ENCODE measurements around the gene TBC1D17. TPM values are rescaled to one million over a fixed set of nuclear protein-coding genes. Genes with fewer than 3 reads are reported as not detected.

The TBC1D17 gene
- total RNA-seq, 2 donors from 2014 or later, result 33.0 to 51.4 TPM

- Histone ChIP-seq H3K27ac (no peak overlapping the region), H3K4me1 (replicated peaks) (no peaks in the 10 kb centered on the region), H3K36me3 (no peaks in the 10 kb centered on the region), H3K4me3 (no peak overlapping the region), H3K9me3 (no peaks in the 10 kb centered on the region), H3K27me3 (replicated peaks; ENCODE audit: insufficient read depth) (no peaks in the 10 kb centered on the region)
- DNase-seq (ENCODE audit: low spot score), result no peak
- intact Hi-C loops (cut with DNase I), result no loop called here
- WGBS, result 82% methylated on average over 5 of the region's 5 CpGs
- TF ChIP-seq POLR2AphosphoS5 (IDR thresholded peaks at IDR 0.05), result no peak
- TF ChIP-seq POLR2A (IDR thresholded peaks at IDR 0.05), result no peak
- TF ChIP-seq CTCF (IDR thresholded peaks at IDR 0.05), result no peak
Measured at GRCh38 chr19:49910179-49910578, 32.7 kb downstream of the TBC1D17 start.

- H3K27ac ChIP-seq, result no peak overlapping the region
- intact Hi-C loops (cut with DNase I), result no loop called here
- no peak overlapping the region for H3K4me3 ChIP-seq
- H3K9me3 ChIP-seq, result no peaks in the 10 kb centered on the region
- H3K27me3 ChIP-seq (replicated peaks; ENCODE audit: insufficient read depth), result no peaks in the 10 kb centered on the region
- 70% methylated on average over 9 of the region's 9 CpGs for WGBS
- TF ChIP-seq CTCF (IDR thresholded peaks at IDR 0.05) (no peak), POLR2AphosphoS5 (IDR thresholded peaks at IDR 0.05) (no peak), POLR2A (IDR thresholded peaks at IDR 0.05) (no peak)
- H3K4me1 ChIP-seq (replicated peaks), result no peaks in the 10 kb centered on the region
- H3K36me3 ChIP-seq, result no peaks in the 10 kb centered on the region
- no peak for DNase-seq (ENCODE audit: low spot score)
Measured at GRCh38 chr19:49911381-49912145, 34.1 kb downstream of the TBC1D17 start.

- DNase-seq (ENCODE audit: low spot score), result no peak
- H3K9me3 ChIP-seq, result no peaks in the 10 kb centered on the region
- 82% methylated on average over 21 of the region's 21 CpGs for WGBS
- intact Hi-C loops (cut with DNase I), result no loop called here
- H3K36me3 ChIP-seq, result no peaks in the 10 kb centered on the region
- no peak for TF ChIP-seq POLR2A (IDR thresholded peaks at IDR 0.05)
- no peaks in the 10 kb centered on the region for H3K27me3 ChIP-seq (replicated peaks; ENCODE audit: insufficient read depth)
- no peak overlapping the region for H3K27ac ChIP-seq
- H3K4me1 ChIP-seq (replicated peaks), result no peaks in the 10 kb centered on the region
- no peak overlapping the region for H3K4me3 ChIP-seq
Measured at GRCh38 chr19:49912965-49913685, 35.6 kb downstream of the TBC1D17 start.

- Histone ChIP-seq H3K4me3 (no peak overlapping the region), H3K36me3 (no peaks in the 10 kb centered on the region), H3K4me1 (replicated peaks) (no peaks in the 10 kb centered on the region), H3K9me3 (no peaks in the 10 kb centered on the region), H3K27me3 (replicated peaks; ENCODE audit: insufficient read depth) (no peaks in the 10 kb centered on the region), H3K27ac (no peak overlapping the region)
- TF ChIP-seq CTCF (IDR thresholded peaks at IDR 0.05) (no peak), POLR2AphosphoS5 (IDR thresholded peaks at IDR 0.05) (no peak), POLR2A (IDR thresholded peaks at IDR 0.05) (no peak)
- intact Hi-C loops (cut with DNase I), result no loop called here
- no peak for DNase-seq (ENCODE audit: low spot score)
- WGBS, result 79% methylated on average over 10 of the region's 10 CpGs
Measured at GRCh38 chr19:49913720-49914119, 36.2 kb downstream of the TBC1D17 start.

- WGBS, result 95% methylated on average over 6 of the region's 6 CpGs
- H3K27ac ChIP-seq, result no peak overlapping the region
- intact Hi-C loops (cut with DNase I), result no loop called here
- TF ChIP-seq POLR2AphosphoS5 (IDR thresholded peaks at IDR 0.05) (no peak), POLR2A (IDR thresholded peaks at IDR 0.05) (no peak), CTCF (IDR thresholded peaks at IDR 0.05) (no peak)
- no peak overlapping the region for H3K4me3 ChIP-seq
- H3K27me3 ChIP-seq (replicated peaks; ENCODE audit: insufficient read depth), result no peaks in the 10 kb centered on the region
- no peaks in the 10 kb centered on the region for H3K9me3 ChIP-seq
- DNase-seq (ENCODE audit: low spot score), result no peak
- no peaks in the 10 kb centered on the region for H3K36me3 ChIP-seq
- H3K4me1 ChIP-seq (replicated peaks), result no peaks in the 10 kb centered on the region
Measured at GRCh38 chr19:49915271-49915670, 37.8 kb downstream of the TBC1D17 start.
